ENCODE results near the gene CHST8. TPM values are rescaled to one million over a fixed set of nuclear protein-coding genes. Genes with fewer than 3 reads are reported as not detected.

The CHST8 gene
- total RNA-seq, 1 donor from 2014 or later = 0.35 TPM

DNA sequence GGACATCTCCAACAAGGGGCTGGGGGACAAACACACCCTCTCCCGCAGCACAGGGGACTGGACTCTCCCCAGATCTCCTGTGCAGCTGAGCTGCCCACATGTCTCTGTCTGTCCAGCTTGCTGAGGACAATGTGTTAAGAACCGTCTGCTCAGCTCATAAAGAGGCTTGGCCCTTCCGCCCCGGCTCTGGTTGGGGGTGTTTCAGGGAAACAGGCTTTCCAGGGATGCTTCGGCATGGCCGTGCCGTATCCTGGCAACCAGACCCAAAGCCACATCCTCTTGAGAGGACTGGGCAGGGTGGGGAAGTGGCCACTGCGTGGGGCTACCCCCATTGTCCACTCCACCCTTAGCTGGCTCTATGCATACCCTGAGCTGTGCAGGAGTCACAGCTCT, 41.1 kb upstream of the CHST8 start:
- H3K9me3 Mint-ChIP-seq (ENCODE audit: unreplicated experiment) = peaks cover 13% of the 10 kb centered on the region
- no peak overlapping the region for H3K4me3 Mint-ChIP-seq (ENCODE audit: unreplicated experiment)

GRCh38 chr19:33582914-33583313, 38.8 kb upstream of the CHST8 start:
- no peak for DNase-seq (ENCODE audit: extremely low spot score, unreplicated experiment)
- Mint-ChIP-seq H3K9me3 (ENCODE audit: unreplicated experiment) (peaks cover 22% of the 10 kb centered on the region), H3K4me1 (ENCODE audit: unreplicated experiment) (no peaks in the 10 kb centered on the region), H3K27ac (ENCODE audit: unreplicated experiment) (no peak overlapping the region), H3K4me3 (ENCODE audit: unreplicated experiment) (no peak overlapping the region), H3K36me3 (ENCODE audit: unreplicated experiment) (no peaks in the 10 kb centered on the region), H3K27me3 (ENCODE audit: unreplicated experiment) (no peaks in the 10 kb centered on the region)
- TF ChIP-seq CTCF (IDR thresholded peaks at IDR 0.05) = no peak

More for the DNA sequence above, 41.1 kb upstream of the CHST8 start:
- DNase-seq (ENCODE audit: extremely low spot score, unreplicated experiment) = no peak
- no peaks in the 10 kb centered on the region for H3K4me1 Mint-ChIP-seq (ENCODE audit: unreplicated experiment)
- no peaks in the 10 kb centered on the region for H3K27me3 Mint-ChIP-seq (ENCODE audit: unreplicated experiment)
- no peak overlapping the region for H3K27ac Mint-ChIP-seq (ENCODE audit: unreplicated experiment)
- TF ChIP-seq CTCF (IDR thresholded peaks at IDR 0.05) = no peak
- no peaks in the 10 kb centered on the region for H3K36me3 Mint-ChIP-seq (ENCODE audit: unreplicated experiment)

DNA sequence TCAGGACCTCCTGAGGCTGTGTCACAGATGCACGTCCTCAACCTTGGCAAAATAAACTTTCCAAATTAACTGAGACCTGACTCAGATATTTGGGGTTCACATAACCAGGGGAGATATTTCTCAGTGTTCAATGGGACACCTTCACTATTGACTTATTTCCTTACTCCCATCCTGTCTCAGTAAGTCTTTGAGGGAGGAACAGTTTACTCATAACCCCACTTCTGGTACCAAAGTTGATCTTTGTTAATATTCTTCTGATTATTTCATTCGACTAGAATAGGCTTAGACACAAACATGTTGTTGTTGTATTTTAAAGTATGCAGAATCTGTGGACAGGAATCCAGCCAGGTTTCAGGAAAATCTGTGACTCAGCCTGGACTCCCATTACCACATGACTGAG, 34.6 kb upstream of the CHST8 start:
- DNase-seq (ENCODE audit: extremely low spot score, unreplicated experiment) = no peak
- Mint-ChIP-seq H3K36me3 (ENCODE audit: unreplicated experiment) (no peaks in the 10 kb centered on the region), H3K9me3 (ENCODE audit: unreplicated experiment) (peaks cover 35% of the 10 kb centered on the region)

GRCh38 chr19:33590224-33590623, 31.5 kb upstream of the CHST8 start:
- no peak for DNase-seq (ENCODE audit: extremely low spot score, unreplicated experiment)
- Mint-ChIP-seq H3K4me1 (ENCODE audit: unreplicated experiment) (no peaks in the 10 kb centered on the region), H3K27ac (ENCODE audit: unreplicated experiment) (no peak overlapping the region), H3K36me3 (ENCODE audit: unreplicated experiment) (no peaks in the 10 kb centered on the region), H3K4me3 (ENCODE audit: unreplicated experiment) (no peak overlapping the region), H3K27me3 (ENCODE audit: unreplicated experiment) (no peaks in the 10 kb centered on the region), H3K9me3 (ENCODE audit: unreplicated experiment) (peaks cover 40% of the 10 kb centered on the region)
- TF ChIP-seq CTCF (IDR thresholded peaks at IDR 0.05) = no peak

More for the DNA sequence above, 34.6 kb upstream of the CHST8 start:
- no peaks in the 10 kb centered on the region for H3K4me1 Mint-ChIP-seq (ENCODE audit: unreplicated experiment)
- no peak overlapping the region for H3K27ac Mint-ChIP-seq (ENCODE audit: unreplicated experiment)
- TF ChIP-seq CTCF (IDR thresholded peaks at IDR 0.05) = no peak
- no peak overlapping the region for H3K4me3 Mint-ChIP-seq (ENCODE audit: unreplicated experiment)
- no peaks in the 10 kb centered on the region for H3K27me3 Mint-ChIP-seq (ENCODE audit: unreplicated experiment)

DNA sequence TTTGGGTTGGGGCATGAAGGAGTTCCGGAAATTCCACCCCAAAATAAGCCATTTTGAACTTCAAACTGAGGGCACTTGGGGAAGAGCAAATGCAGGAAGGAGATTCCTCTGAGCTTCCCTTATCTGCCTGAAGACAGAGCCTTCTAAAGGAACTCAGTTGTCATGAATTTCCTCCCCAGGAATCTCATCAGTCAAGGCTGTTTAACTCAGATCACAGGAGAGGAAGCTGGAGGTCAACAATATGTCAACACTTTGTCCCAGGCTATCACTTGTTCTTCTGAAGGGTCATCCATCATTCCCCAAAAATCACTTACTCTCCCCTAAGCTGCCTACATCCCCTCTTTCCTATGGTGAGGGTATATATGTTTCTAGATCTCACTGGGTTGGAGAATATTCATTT, 26.0 kb upstream of the CHST8 start:
- Mint-ChIP-seq H3K9me3 (ENCODE audit: unreplicated experiment) (peaks cover 24% of the 10 kb centered on the region), H3K36me3 (ENCODE audit: unreplicated experiment) (no peaks in the 10 kb centered on the region), H3K4me3 (ENCODE audit: unreplicated experiment) (no peak overlapping the region), H3K4me1 (ENCODE audit: unreplicated experiment) (no peaks in the 10 kb centered on the region), H3K27ac (ENCODE audit: unreplicated experiment) (no peak overlapping the region), H3K27me3 (ENCODE audit: unreplicated experiment) (no peaks in the 10 kb centered on the region)
- TF ChIP-seq CTCF (IDR thresholded peaks at IDR 0.05) = no peak
- peak; percentile 57 for DNase-seq (ENCODE audit: extremely low spot score, unreplicated experiment)
